D341Med (cell line): ENCODE results near the gene AXL.

Source experiments
- DNase-seq: peaks from one replicate; pipeline ENCODE4 v3.0.0; 2012; ENCODE audit warnings: low spot score

Gene AXL

GRCh38 chr19:41308450-41309179, 89.6 kb downstream of the AXL start:
- DNase-seq: peak; percentile 83

- DNase-seq: no peak
These were observed 90.4 kb downstream of the AXL start for GRCh38 chr19:41309180-41310032.

- DNase-seq: peak; percentile 94
These were observed 91.2 kb downstream of the AXL start, which contains the start of gene CCDC97 for GRCh38 chr19:41310033-41310831. CCDC97 (plus strand) TSS chr19:41310172; CDS start chr19:41310311, 139 bp downstream.

- DNase-seq: no peak
These were observed 92.0 kb downstream of the AXL start for GRCh38 chr19:41311072-41311471.
